ENCODE data around the gene PDE3B. TPM values are rescaled to one million over a fixed set of nuclear protein-coding genes. Genes with fewer than 3 reads are reported as not detected.

The PDE3B gene
- polyA plus RNA-seq, 3 donors: 4.0 to 6.0 (median 5.2) TPM

GRCh38 chr11:14905104-14906033 is 261.8 kb downstream of the PDE3B start:
- no peaks in the 10 kb centered on the region for H4K20me1 ChIP-seq (ENCODE audit: insufficient read depth, low read length)
- Mint-ChIP-seq H3K36me3 (no peaks in the 10 kb centered on the region), H3K9me3 (peaks cover 0 to 2% (median 0%) of the 10 kb centered on the region in 7 donors), H3K4me1 (peaks cover 32% of the 10 kb centered on the region), H3K4me3 (peak overlapping the region; percentile 96 to 98), H3K27me3 (ENCODE audit: low read depth in 3 of 3) (peaks cover 10 to 24% (median 12%) of the 10 kb centered on the region in 3 donors), H3K27ac (peak overlapping the region in 6 of 7 donors; percentile 10 to 78 (median 58))
- peak overlapping the region; percentile 63 for H3K9ac ChIP-seq (ENCODE audit: insufficient read depth, low read length, poor library complexity, severe bottlenecking)
- H3K9me3 ChIP-seq (replicated peaks in 1 of 2; ENCODE audit: control insufficient read depth in 1 of 2, insufficient read depth in 1 of 2, low read length in 2 of 2): no peaks in the 10 kb centered on the region
- no peaks in the 10 kb centered on the region for H3K36me3 ChIP-seq (replicated peaks in 1 of 2; ENCODE audit: control insufficient read depth in 1 of 2, insufficient read depth in 2 of 2, low read length in 2 of 2)
- peak overlapping the region in 1 of 2 donors; percentile 2 for H3K27ac ChIP-seq (ENCODE audit: low read depth in 1 of 2, low read length in 2 of 2)
- no peaks in the 10 kb centered on the region for H3K79me2 ChIP-seq (ENCODE audit: insufficient read depth, low read length)
- H2AFZ ChIP-seq (ENCODE audit: insufficient read depth, low read depth, low read length, poor library complexity, severe bottlenecking): peak overlapping the region; percentile 98
- H3K4me1 ChIP-seq (ENCODE audit: control insufficient read depth in 1 of 2, insufficient read depth in 2 of 2, low read length in 2 of 2): peaks cover 21 to 34% of the 10 kb centered on the region in 2 donors
- intact Hi-C loops (cut with micrococcal nuclease): loop anchor here (2.0 to 10.0 kb wide), 4 partner anchors 113 to 368 kb away; partner anchors contain the start of gene PDE3B (in 2 of the 2)
- peak overlapping the region; percentile 95 for H3K4me2 ChIP-seq (replicated peaks; ENCODE audit: extremely low read depth, low read length, poor library complexity, severe bottlenecking)
- TF ChIP-seq CTCF (IDR thresholded peaks at IDR 0.05): peak; percentile 89
- under 1% methylated on average over 56 of the region's 58 CpGs for WGBS (ENCODE audit: insufficient coverage)
- peak in 2 of 3 donors; percentile 15 to 47 for DNase-seq
- H3K27me3 ChIP-seq (ENCODE audit: control insufficient read depth in 2 of 2, insufficient read depth in 2 of 2, low read length in 2 of 2): peaks cover 0 to 8% of the 10 kb centered on the region in 2 donors
- H3K4me3 ChIP-seq (replicated peaks in 1 of 3; ENCODE audit: low read depth in 2 of 3, low read length in 3 of 3): peak overlapping the region; percentile 71 to 91 (median 72)

GRCh38 chr11:14906578-14906977 is 263.0 kb downstream of the PDE3B start:
- Histone ChIP-seq H3K9me3 (replicated peaks in 1 of 2; ENCODE audit: control insufficient read depth in 1 of 2, insufficient read depth in 1 of 2, low read length in 2 of 2) (no peaks in the 10 kb centered on the region), H3K4me2 (replicated peaks; ENCODE audit: extremely low read depth, low read length, poor library complexity, severe bottlenecking) (no peak overlapping the region), H3K27ac (ENCODE audit: low read depth in 1 of 2, low read length in 2 of 2) (no peak overlapping the region), H4K20me1 (ENCODE audit: insufficient read depth, low read length) (no peaks in the 10 kb centered on the region), H3K4me3 (replicated peaks in 1 of 3; ENCODE audit: low read depth in 2 of 3, low read length in 3 of 3) (no peak overlapping the region), H2AFZ (ENCODE audit: insufficient read depth, low read depth, low read length, poor library complexity, severe bottlenecking) (no peak overlapping the region), H3K4me1 (ENCODE audit: control insufficient read depth in 1 of 2, insufficient read depth in 2 of 2, low read length in 2 of 2) (peaks cover 21 to 34% of the 10 kb centered on the region in 2 donors), H3K9ac (ENCODE audit: insufficient read depth, low read length, poor library complexity, severe bottlenecking) (no peak overlapping the region), H3K79me2 (ENCODE audit: insufficient read depth, low read length) (no peaks in the 10 kb centered on the region), H3K27me3 (ENCODE audit: control insufficient read depth in 2 of 2, insufficient read depth in 2 of 2, low read length in 2 of 2) (peaks cover 0 to 8% of the 10 kb centered on the region in 2 donors), H3K36me3 (replicated peaks in 1 of 2; ENCODE audit: control insufficient read depth in 1 of 2, insufficient read depth in 2 of 2, low read length in 2 of 2) (no peaks in the 10 kb centered on the region)
- no peak overlapping the region for H3K4me3 Mint-ChIP-seq
- intact Hi-C loops (cut with micrococcal nuclease): loop anchor here (2.0 to 10.0 kb wide), 4 partner anchors 114 to 369 kb away; partner anchors contain the start of gene PDE3B (in 2 of the 2)
- DNase-seq: no peak
- H3K36me3 Mint-ChIP-seq: no peaks in the 10 kb centered on the region
- peaks cover 11 to 29% (median 19%) of the 10 kb centered on the region in 3 donors for H3K27me3 Mint-ChIP-seq (ENCODE audit: low read depth in 3 of 3)
- TF ChIP-seq CTCF (IDR thresholded peaks at IDR 0.05): no peak
- peaks cover 32% of the 10 kb centered on the region for H3K4me1 Mint-ChIP-seq
- 94% methylated on average over 3 of the region's 5 CpGs for WGBS (ENCODE audit: insufficient coverage)
- H3K9me3 Mint-ChIP-seq: peaks cover 0 to 2% (median 0%) of the 10 kb centered on the region in 7 donors
- H3K27ac Mint-ChIP-seq: no peak overlapping the region

All from CD14-positive monocyte (primary cell).